22Rv1 (cell line): ENCODE measurements around the gene FBXL20.

Source experiments
- H3K27ac ChIP-seq: fragments of 450-650 bp; 2 replicates; pipeline ENCODE4 v1.5.1; 2017
- CTCF ChIP-seq: fragments of 450-650 bp; IDR thresholded peaks from 2 replicates; pipeline ENCODE4 v1.5.1; 2017; ENCODE audit warnings: mild to moderate bottlenecking
- ZFX ChIP-seq: fragments of 450-650 bp; IDR thresholded peaks from 2 replicates; pipeline ENCODE4 v1.6.1; 2017; ENCODE audit warnings: antibody characterized with exemption, borderline replicate concordance

FBXL20 gene

GRCh38 chr17:39402244-39402889 is 941 bp upstream of the FBXL20 start:
- TF ChIP-seq ZFX (no peak), CTCF (no peak)
- H3K27ac ChIP-seq: peak overlapping the region; percentile 74

GRCh38 chr17:39400547-39401411 is 647 bp downstream of the FBXL20 start:
- H3K27ac ChIP-seq: peak overlapping the region; percentile 74
- TF ChIP-seq ZFX (no peak), CTCF (no peak)

GRCh38 chr17:39399791-39400190 is 1.6 kb downstream of the FBXL20 start:
- TF ChIP-seq ZFX (no peak), CTCF (no peak)
- H3K27ac ChIP-seq: no peak overlapping the region

GRCh38 chr17:39393736-39394135 is 7.7 kb downstream of the FBXL20 start:
- no peak overlapping the region for H3K27ac ChIP-seq
- no peak for TF ChIP-seq ZFX
- no peak for TF ChIP-seq CTCF

GRCh38 chr17:39391448-39391847 is 10.0 kb downstream of the FBXL20 start:
- no peak overlapping the region for H3K27ac ChIP-seq
- no peak for TF ChIP-seq CTCF

- TF ChIP-seq ZFX (no peak), CTCF (no peak)
- H3K27ac ChIP-seq: no peak overlapping the region
Measured at GRCh38 chr17:39385040-39385439, 16.4 kb downstream of the FBXL20 start.

- TF ChIP-seq ZFX: no peak
- TF ChIP-seq CTCF: no peak
- no peak overlapping the region for H3K27ac ChIP-seq
Measured at GRCh38 chr17:39380144-39380543, 21.3 kb downstream of the FBXL20 start.
